ENCODE measurements around the gene SHC3.

- TF ChIP-seq CTCF (IDR thresholded peaks at IDR 0.05; ENCODE audit: low read depth, low read length) (no peak), POLR2A (IDR thresholded peaks at IDR 0.05; ENCODE audit: extremely low read depth, insufficient read length) (no peak), MAX (IDR thresholded peaks at IDR 0.05; ENCODE audit: low read depth, low read length) (no peak), MYC (IDR thresholded peaks at IDR 0.05; ENCODE audit: low read depth, low read length) (no peak)
These were observed 151.7 kb downstream of the SHC3 start for GRCh38 chr9:89026876-89027275.

Data from NB4 (cell line).